Stimulated activated effector memory CD8-positive, alpha-beta T cell treated with anti-CD3 and anti-CD28 coated beads, Interleukin-12 subunit alpha, Interleukin-12 subunit beta, amount 100 ng/mL, for 72 hours (primary cell): ENCODE results near the gene EIF2A.

Experiments
- ATAC-seq: fragments of 150-1000 bp; cut with Tn5 transposase; 2 replicates; pipeline ENCODE4 v1.10.0; 2021
- DNase-seq, 2 donors: peaks; one replicate each; pipeline ENCODE4 v3.0.0; 2021 to 2022; ENCODE audit warnings: low spot score in 2 of 2
- H3K27ac Mint-ChIP-seq: one replicate; pipeline ENCODE4 v1.8.0; 2022; ENCODE audit warnings: mild to moderate bottlenecking, mixed read lengths
- H3K36me3 Mint-ChIP-seq: one replicate; pipeline ENCODE4 v1.8.0; 2022; ENCODE audit warnings: mild to moderate bottlenecking, mixed read lengths
- H3K4me1 Mint-ChIP-seq: one replicate; pipeline ENCODE4 v1.8.0; 2022; ENCODE audit warnings: mixed read lengths
- H3K4me3 Mint-ChIP-seq: one replicate; pipeline ENCODE4 v1.8.0; 2022; ENCODE audit warnings: mild to moderate bottlenecking, mixed read lengths
- H3K9me3 Mint-ChIP-seq: one replicate; pipeline ENCODE4 v1.8.0; 2022; ENCODE audit warnings: mixed read lengths

Gene EIF2A

GRCh38 chr3:150531775-150532174, 14.8 kb upstream of the EIF2A start:
- Mint-ChIP-seq H3K36me3 (peaks cover 6% of the 10 kb centered on the region), H3K27ac (no peak overlapping the region), H3K9me3 (no peaks in the 10 kb centered on the region), H3K4me3 (no peak overlapping the region), H3K4me1 (peaks cover 7% of the 10 kb centered on the region)
- ATAC-seq, result peak; percentile 53
- no peak for DNase-seq

- Mint-ChIP-seq H3K36me3 (peaks cover 6% of the 10 kb centered on the region), H3K4me3 (no peak overlapping the region), H3K4me1 (peaks cover 20% of the 10 kb centered on the region), H3K9me3 (no peaks in the 10 kb centered on the region), H3K27ac (no peak overlapping the region)
- DNase-seq, result no peak
- no peak for ATAC-seq
Measured at GRCh38 chr3:150535204-150535603, 11.4 kb upstream of the EIF2A start.

GRCh38 chr3:150538324-150539208, 8.0 kb upstream of the EIF2A start:
- DNase-seq, result no peak
- H3K4me3 Mint-ChIP-seq, result no peak overlapping the region
- H3K27ac Mint-ChIP-seq, result peak overlapping the region; percentile 66
- H3K4me1 Mint-ChIP-seq, result peaks cover 20% of the 10 kb centered on the region
- peak; percentile 40 for ATAC-seq
- H3K9me3 Mint-ChIP-seq, result no peaks in the 10 kb centered on the region
- H3K36me3 Mint-ChIP-seq, result peaks cover 36% of the 10 kb centered on the region

- H3K4me1 Mint-ChIP-seq, result peaks cover 27% of the 10 kb centered on the region
- no peak for ATAC-seq
- no peak overlapping the region for H3K27ac Mint-ChIP-seq
- peaks cover 54% of the 10 kb centered on the region for H3K36me3 Mint-ChIP-seq
- H3K9me3 Mint-ChIP-seq, result no peaks in the 10 kb centered on the region
- H3K4me3 Mint-ChIP-seq, result no peak overlapping the region
- no peak for DNase-seq
Measured at GRCh38 chr3:150540297-150540696, 6.3 kb upstream of the EIF2A start.

- Mint-ChIP-seq H3K4me1 (peaks cover 27% of the 10 kb centered on the region), H3K36me3 (peaks cover 58% of the 10 kb centered on the region), H3K27ac (peak overlapping the region; percentile 18), H3K4me3 (no peak overlapping the region), H3K9me3 (no peaks in the 10 kb centered on the region)
- no peak for DNase-seq
- no peak for ATAC-seq
Measured at GRCh38 chr3:150540991-150541390, 5.6 kb upstream of the EIF2A start.

- Mint-ChIP-seq H3K4me1 (peaks cover 40% of the 10 kb centered on the region), H3K27ac (peak overlapping the region; percentile 98), H3K4me3 (no peak overlapping the region), H3K9me3 (no peaks in the 10 kb centered on the region), H3K36me3 (peaks cover 69% of the 10 kb centered on the region)
- ATAC-seq (no peak), DNase-seq (no peak)
Measured at GRCh38 chr3:150543128-150543527, 3.5 kb upstream of the EIF2A start.

GRCh38 chr3:150543531-150543930, 3.1 kb upstream of the EIF2A start:
- Mint-ChIP-seq H3K9me3 (no peaks in the 10 kb centered on the region), H3K4me1 (peaks cover 42% of the 10 kb centered on the region), H3K4me3 (peak overlapping the region; percentile 94), H3K36me3 (peaks cover 69% of the 10 kb centered on the region), H3K27ac (peak overlapping the region; percentile 98)
- ATAC-seq (no peak), DNase-seq (no peak)

GRCh38 chr3:150544041-150544440, 2.5 kb upstream of the EIF2A start:
- Mint-ChIP-seq H3K4me1 (peaks cover 40% of the 10 kb centered on the region), H3K36me3 (peaks cover 74% of the 10 kb centered on the region), H3K27ac (peak overlapping the region; percentile 98), H3K9me3 (no peaks in the 10 kb centered on the region), H3K4me3 (peak overlapping the region; percentile 94)
- DNase-seq (no peak), ATAC-seq (no peak)

GRCh38 chr3:150544726-150545125, 1.9 kb upstream of the EIF2A start:
- Mint-ChIP-seq H3K27ac (peak overlapping the region; percentile 98), H3K36me3 (peaks cover 81% of the 10 kb centered on the region), H3K4me3 (peak overlapping the region; percentile 94), H3K9me3 (no peaks in the 10 kb centered on the region), H3K4me1 (peaks cover 33% of the 10 kb centered on the region)
- DNase-seq, result no peak
- no peak for ATAC-seq

GRCh38 chr3:150545419-150546225, 965 bp upstream of the EIF2A start:
- Mint-ChIP-seq H3K4me3 (peak overlapping the region; percentile 94), H3K9me3 (no peaks in the 10 kb centered on the region), H3K4me1 (peaks cover 34% of the 10 kb centered on the region), H3K36me3 (peaks cover 82% of the 10 kb centered on the region), H3K27ac (peak overlapping the region; percentile 98)
- DNase-seq (peak in 1 of 2 donors; percentile 34), ATAC-seq (peak; percentile 14)

GRCh38 chr3:150547045-150547741, 606 bp downstream of the EIF2A start:
- ATAC-seq (no peak), DNase-seq (no peak)
- H3K4me1 Mint-ChIP-seq, result peaks cover 40% of the 10 kb centered on the region
- H3K9me3 Mint-ChIP-seq, result no peaks in the 10 kb centered on the region
- peak overlapping the region; percentile 98 for H3K27ac Mint-ChIP-seq
- H3K4me3 Mint-ChIP-seq, result peak overlapping the region; percentile 94
- peaks cover 69% of the 10 kb centered on the region for H3K36me3 Mint-ChIP-seq

GRCh38 chr3:150555859-150556436, 9.4 kb downstream of the EIF2A start:
- Mint-ChIP-seq H3K9me3 (no peaks in the 10 kb centered on the region), H3K4me3 (no peak overlapping the region), H3K36me3 (peaks cover 89% of the 10 kb centered on the region), H3K27ac (no peak overlapping the region), H3K4me1 (peaks cover 24% of the 10 kb centered on the region)
- no peak for DNase-seq
- peak; percentile 57 for ATAC-seq

- Mint-ChIP-seq H3K9me3 (no peaks in the 10 kb centered on the region), H3K4me1 (peaks cover 21% of the 10 kb centered on the region), H3K4me3 (no peak overlapping the region), H3K27ac (no peak overlapping the region), H3K36me3 (peaks cover 97% of the 10 kb centered on the region)
- DNase-seq (no peak), ATAC-seq (no peak)
Measured at GRCh38 chr3:150556792-150557191, 10.2 kb downstream of the EIF2A start.

- Mint-ChIP-seq H3K9me3 (no peaks in the 10 kb centered on the region), H3K27ac (no peak overlapping the region), H3K4me3 (no peak overlapping the region), H3K4me1 (peaks cover 18% of the 10 kb centered on the region), H3K36me3 (peaks cover 99% of the 10 kb centered on the region)
- ATAC-seq, result no peak
- DNase-seq, result no peak
Measured at GRCh38 chr3:150557725-150558124, 11.1 kb downstream of the EIF2A start.

GRCh38 chr3:150564243-150564642, 17.7 kb downstream of the EIF2A start:
- DNase-seq, result no peak
- Mint-ChIP-seq H3K4me3 (no peak overlapping the region), H3K27ac (no peak overlapping the region), H3K36me3 (peaks cover 99% of the 10 kb centered on the region), H3K9me3 (no peaks in the 10 kb centered on the region), H3K4me1 (no peaks in the 10 kb centered on the region)
- no peak for ATAC-seq
